ENCODE measurements around the gene SSBP1.

The SSBP1 gene

DNA sequence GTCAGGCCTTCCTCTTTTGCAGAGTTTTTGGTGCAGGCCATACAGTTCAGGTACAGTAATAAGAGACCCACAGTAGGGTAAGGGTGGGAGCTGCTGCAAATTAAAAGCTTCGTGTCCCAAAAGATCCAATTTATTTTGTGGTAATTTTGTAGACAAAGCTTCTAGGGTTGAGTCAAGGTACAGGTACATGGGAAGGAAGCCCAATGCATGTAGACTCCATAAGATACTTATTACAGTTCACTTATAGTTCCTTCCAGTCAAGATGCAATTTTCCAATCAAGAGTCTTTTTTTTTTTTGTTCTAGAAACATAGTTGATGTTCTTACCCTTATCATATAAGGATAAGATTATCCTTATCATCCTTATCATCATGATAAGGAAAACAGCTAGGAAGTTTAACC is 38.2 kb downstream of the SSBP1 start, which contains the start of gene TAS2R4:
TSS of gene TAS2R4 (plus strand) at position 301 of the 400 bp plus-strand sequence. CDS start 1,815 bp downstream, outside the sequence.
- H3K4me3 ChIP-seq (ENCODE audit: low read length): no peak within 1 kb of the TSS
- no peak for TF ChIP-seq ZNF274 (IDR thresholded peaks at IDR 0.05; ENCODE audit: low read depth, low read length)

DNA sequence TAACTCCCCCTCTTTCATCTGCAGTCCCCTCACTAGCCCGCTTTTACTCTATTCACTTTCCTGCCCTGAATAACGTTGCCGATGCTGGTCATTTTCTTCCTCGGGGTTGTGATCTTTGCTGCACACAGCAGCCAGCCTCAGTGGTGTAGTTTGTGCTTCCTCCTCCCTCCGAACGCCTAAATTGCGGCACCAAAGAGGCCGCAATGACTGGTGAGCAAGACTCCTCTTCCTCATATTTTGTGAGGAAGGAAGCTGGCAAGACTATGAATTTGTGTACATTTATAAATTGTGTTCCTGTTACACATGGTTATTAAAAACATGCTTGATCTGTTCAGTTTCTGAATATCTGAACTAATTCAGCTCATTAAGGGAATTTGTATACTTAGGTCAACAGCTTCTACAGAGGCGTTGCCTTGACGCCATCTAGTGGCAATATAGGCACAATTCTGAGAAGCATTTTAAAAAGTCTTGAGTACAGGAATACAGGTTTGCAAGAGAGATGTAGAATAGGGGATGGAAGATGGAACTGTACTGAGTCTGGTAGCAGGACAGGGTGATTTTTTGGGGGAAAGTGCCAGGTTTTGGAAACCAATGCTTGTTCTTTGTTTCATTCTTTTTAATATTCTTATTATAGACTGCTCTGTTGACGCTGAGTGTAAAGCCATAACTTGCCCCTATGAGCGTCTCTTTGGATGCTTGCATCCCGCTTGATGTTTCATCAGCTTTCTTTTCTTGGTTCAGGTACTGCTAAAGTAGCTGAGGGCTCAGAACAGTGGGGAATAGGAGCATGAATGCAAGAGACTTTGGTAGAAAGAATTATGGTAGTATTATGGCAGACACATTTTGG is 47.8 kb downstream of the SSBP1 start:
- TF ChIP-seq ZNF274 (IDR thresholded peaks at IDR 0.05; ENCODE audit: low read depth, low read length): no peak

DNA sequence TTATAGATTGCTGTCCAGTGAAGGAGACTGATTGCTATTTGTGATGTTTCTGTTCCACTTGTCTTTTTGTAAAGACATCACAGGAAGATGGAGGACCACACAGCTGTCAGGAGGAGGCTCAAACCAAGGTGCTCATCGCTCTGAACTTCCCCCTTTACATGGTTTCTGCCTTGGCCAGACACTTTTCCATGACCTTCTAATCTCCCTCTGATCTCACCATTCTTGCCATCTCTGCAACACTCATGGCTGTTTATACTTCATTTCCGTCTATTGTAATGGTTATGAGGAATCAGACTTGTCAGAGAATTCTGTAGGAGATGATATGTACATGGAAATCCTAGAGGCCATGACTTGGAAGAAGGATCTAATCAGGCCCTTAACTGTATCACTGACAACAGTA is 50.1 kb downstream of the SSBP1 start:
- TF ChIP-seq ZNF274 (IDR thresholded peaks at IDR 0.05; ENCODE audit: low read depth, low read length): no peak
- H3K4me3 ChIP-seq (ENCODE audit: low read length): no peak overlapping the region

More for the DNA sequence above, 47.8 kb downstream of the SSBP1 start:
- no peak overlapping the region for H3K4me3 ChIP-seq (ENCODE audit: low read length)

DNA sequence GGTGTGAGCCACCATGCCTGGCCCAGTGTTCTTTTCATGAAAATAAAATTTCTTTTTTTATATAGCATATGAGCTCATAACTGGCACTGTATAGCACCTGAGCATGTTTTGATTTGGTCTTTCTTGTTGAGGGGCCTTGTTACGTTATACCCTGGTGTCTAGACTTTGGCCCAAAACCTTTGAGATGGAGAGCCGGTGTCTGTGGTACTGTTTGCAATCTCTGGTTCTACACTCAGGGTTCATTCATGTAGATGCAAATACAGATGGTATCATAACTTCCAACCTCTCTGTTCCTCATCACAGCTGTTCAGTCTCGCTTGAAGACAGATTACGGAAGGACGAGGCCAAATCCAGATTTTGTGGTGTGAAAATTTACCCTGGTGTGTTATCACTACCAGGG is 51.8 kb downstream of the SSBP1 start, which contains the start of gene TAS2R5:
TSS of gene TAS2R5 (plus strand) at position 301 of the 400 bp plus-strand sequence. CDS start 145 bp downstream, outside the sequence.
- H3K4me3 ChIP-seq (ENCODE audit: low read length): no peak within 1 kb of the TSS
- TF ChIP-seq ZNF274 (IDR thresholded peaks at IDR 0.05; ENCODE audit: low read depth, low read length): no peak

DNA sequence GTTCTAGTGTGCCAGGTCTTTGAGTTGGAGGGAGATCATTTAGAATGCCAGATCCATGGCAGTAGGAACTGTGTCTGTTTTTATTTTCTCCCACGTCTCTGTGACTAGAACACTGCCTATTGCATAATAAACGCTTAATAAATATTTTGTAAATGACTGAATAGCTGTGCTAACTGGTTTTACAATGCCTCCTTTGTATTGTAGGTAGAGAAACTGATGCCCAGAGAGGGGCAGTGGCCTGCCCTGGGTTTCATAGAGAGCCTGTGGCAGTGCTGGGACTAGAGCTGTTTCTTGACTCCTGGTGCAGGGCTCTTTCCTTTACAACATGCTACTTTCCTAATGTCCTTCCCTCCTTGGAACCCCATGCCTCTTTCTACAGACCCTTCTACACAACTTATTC is 54.4 kb downstream of the SSBP1 start:
- TF ChIP-seq ZNF274 (IDR thresholded peaks at IDR 0.05; ENCODE audit: low read depth, low read length): no peak
- no peak overlapping the region for H3K4me3 ChIP-seq (ENCODE audit: low read length)
